ENCODE results near the gene ZNF260.

DNA sequence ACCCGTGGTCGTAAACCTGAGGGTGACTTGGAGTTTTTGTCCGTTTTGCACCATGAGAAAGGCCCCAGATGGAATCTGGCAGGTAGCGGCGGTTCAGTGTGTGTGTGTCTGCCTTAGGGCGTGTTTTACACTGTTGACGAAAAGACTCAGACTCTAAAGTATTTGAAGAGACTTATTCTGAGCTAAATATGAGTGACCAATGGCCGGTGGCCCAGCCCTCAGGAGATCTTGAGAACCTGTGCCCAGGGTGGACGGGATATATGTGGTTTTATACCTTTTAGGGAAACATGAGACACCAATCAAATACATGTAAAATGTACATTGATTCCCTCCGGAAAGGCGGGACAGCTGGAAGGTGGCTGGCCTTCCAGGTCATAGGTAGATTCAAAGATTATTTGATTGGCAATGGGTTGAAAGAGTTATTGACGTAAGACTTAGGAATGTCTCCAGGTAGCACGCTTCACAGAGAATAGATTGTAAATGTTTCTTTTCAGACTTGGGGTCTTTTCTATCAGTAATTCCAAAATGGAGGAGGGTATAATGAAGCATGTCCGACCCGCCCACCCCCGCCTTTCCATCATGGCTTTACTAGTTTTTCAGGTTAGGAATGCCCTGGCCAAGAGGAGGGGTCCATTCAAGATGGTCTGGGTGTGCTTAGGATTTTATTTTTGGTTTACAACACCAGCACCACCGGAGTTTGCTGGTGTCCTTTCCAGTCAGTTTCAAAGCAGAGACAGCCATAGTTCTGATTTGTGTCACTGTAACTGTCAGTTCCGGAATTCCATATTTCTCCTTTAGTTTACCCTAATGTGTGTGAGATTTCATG lies 46.0 kb upstream of the ZNF260 start:
- TF ChIP-seq POLR2A (IDR thresholded peaks at IDR 0.05) = no peak
- TF ChIP-seq, protein P1, sequence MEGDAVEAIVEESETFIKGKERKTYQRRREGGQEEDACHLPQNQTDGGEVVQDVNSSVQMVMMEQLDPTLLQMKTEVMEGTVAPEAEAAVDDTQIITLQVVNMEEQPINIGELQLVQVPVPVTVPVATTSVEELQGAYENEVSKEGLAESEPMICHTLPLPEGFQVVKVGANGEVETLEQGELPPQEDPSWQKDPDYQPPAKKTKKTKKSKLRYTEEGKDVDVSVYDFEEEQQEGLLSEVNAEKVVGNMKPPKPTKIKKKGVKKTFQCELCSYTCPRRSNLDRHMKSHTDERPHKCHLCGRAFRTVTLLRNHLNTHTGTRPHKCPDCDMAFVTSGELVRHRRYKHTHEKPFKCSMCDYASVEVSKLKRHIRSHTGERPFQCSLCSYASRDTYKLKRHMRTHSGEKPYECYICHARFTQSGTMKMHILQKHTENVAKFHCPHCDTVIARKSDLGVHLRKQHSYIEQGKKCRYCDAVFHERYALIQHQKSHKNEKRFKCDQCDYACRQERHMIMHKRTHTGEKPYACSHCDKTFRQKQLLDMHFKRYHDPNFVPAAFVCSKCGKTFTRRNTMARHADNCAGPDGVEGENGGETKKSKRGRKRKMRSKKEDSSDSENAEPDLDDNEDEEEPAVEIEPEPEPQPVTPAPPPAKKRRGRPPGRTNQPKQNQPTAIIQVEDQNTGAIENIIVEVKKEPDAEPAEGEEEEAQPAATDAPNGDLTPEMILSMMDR (IDR thresholded peaks at IDR 0.05 in 8 of 11, conservative IDR thresholded peaks at IDR 0.05 in 3 of 11) = no peak
- no peak for TF ChIP-seq POLR2AphosphoS5 (IDR thresholded peaks at IDR 0.05)

Measured in spleen (tissue), 7 donors.